Measurements from ENCODE around the gene SCN10A. TPM values are rescaled to one million over a fixed set of nuclear protein-coding genes. Genes with fewer than 3 reads are reported as not detected.

Gene SCN10A
- total RNA-seq, 1 experiment from 2014 or later = not detected

DNA sequence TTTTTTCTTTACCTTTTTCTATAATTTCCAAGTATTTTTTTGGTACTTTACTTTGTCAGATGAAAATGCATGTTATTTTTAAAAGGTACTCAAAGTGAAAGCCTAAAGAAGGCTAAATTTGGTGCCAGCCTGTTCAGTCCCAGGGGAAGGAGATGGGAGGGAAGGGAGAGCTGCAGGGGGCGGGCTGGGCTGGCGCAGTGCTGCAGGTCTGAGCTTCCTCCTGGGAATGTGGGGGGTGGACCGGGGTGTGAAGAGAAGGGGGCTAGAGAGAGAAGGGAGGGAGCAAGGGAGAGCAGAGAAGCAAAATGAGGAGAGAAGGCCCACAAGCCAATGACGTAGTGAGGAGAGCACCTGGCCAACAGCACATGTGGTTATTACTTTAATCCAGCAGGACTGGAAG is 95.6 kb downstream of the SCN10A start:
- DNase-seq (ENCODE audit: low read depth) = no peak

GRCh38 chr3:38717355-38718240 is 98.4 kb downstream of the SCN10A start:
- DNase-seq (ENCODE audit: low read depth) = no peak

- no peak for DNase-seq (ENCODE audit: low read depth)
These were observed 102.9 kb downstream of the SCN10A start for GRCh38 chr3:38713121-38713520.

GRCh38 chr3:38711321-38711720 is 104.7 kb downstream of the SCN10A start:
- DNase-seq (ENCODE audit: low read depth) = no peak

- no peak for DNase-seq (ENCODE audit: low read depth)
These were observed 108.3 kb downstream of the SCN10A start for GRCh38 chr3:38707730-38708129.

DNA sequence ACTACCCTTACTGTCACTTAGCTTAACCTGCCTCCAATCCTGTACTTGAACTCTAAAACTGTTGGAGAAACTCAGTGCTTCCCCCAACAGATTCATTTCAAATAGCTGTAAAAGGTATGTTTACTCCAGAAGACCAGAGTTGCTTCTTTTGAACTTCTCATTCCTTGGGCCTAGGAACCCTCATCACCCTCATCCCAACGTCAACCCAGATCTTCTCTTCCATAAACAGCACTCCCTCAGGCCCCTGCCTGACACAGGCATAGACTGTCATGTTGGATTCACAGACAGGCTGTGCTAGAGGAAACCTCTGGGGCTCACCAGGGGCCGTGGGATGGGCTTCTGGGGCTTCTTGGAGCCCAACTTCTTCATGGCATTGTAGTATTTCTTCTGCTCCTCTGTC is 109.1 kb downstream of the SCN10A start:
- DNase-seq (ENCODE audit: low read depth) = no peak

- no peak for DNase-seq (ENCODE audit: low read depth)
These were observed 113.8 kb downstream of the SCN10A start for GRCh38 chr3:38702231-38702630.

GRCh38 chr3:38698760-38699159 is 117.3 kb downstream of the SCN10A start:
- no peak for DNase-seq (ENCODE audit: low read depth)

DNA sequence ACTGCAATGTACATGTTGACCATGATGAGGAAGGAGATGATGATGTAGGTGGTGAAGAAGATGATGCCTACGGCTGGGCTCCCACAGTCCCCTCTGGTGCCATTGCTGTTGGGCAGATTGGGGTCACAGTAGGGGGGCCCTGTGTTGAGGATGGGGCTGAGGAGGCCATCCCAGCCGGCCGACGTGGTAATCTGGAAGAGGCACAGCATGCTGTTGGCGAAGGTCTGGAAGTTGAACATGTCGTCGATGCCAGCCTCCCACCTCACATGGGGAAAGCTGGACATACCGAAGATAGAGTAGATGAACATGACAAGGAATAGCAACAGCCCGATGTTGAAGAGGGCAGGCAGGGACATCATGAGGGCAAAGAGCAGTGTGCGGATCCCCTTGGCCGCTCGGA is 118.0 kb downstream of the SCN10A start:
- DNase-seq (ENCODE audit: low read depth) = no peak

DNA sequence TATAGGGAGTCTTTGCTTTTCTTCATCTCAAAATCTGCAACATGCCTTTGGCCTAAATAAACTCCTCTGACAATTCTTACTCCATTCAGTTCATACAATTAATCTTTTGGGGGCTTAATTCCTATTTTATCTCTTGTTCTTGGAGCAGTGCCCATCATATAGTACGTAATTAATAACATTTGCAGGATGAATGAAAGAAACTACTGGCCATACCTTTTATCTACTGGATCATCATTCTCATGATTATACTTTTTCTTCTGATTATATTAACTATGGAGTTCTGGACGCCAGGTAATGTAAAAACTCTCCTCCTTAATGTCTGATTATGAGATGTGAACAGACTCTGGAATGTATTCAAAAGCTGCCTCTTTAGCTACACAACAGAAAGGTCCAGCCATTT is 120.0 kb downstream of the SCN10A start:
- DNase-seq (ENCODE audit: low read depth) = no peak

DNA sequence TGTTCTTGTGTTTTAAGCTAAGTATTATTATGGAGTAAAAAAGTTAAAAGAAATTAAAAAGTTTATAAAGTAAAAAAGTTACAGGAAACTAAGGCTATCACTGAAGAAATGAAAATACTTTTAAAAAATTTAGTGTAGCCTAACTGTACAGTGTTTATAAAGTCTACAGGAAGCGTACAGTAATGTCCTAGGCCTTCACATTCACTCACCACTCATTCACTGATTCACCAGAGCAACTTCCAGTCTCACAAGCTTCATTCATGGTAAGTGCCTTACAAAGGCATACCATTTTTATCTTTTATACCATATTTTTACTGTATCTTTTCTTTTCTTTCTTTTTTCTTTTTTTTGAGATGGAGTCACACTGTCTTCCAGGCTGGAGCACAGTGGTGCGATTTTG is 125.8 kb downstream of the SCN10A start:
- no peak for DNase-seq (ENCODE audit: low read depth)

DNA sequence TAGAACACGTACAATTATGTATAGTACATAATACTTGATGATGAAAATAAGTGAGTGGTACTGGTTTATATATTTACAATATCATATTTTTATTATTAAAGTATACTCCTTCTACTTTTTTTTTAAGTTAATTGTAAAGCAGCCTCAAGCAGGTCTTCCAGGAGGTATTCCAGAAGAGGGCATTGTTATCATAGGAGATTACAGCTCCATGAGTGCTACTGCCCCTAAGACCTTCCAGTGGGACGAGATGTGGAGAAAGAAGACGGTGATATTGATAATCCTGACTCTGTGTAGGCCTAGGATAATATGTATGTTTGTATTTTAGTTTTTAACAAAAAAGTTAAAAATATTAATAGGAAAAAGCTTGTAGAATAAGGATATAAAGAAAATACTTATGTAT is 126.2 kb downstream of the SCN10A start:
- peak; percentile 7 for DNase-seq (ENCODE audit: low read depth)

GRCh38 chr3:38689346-38689745 is 126.7 kb downstream of the SCN10A start:
- DNase-seq (ENCODE audit: low read depth) = no peak

DNA sequence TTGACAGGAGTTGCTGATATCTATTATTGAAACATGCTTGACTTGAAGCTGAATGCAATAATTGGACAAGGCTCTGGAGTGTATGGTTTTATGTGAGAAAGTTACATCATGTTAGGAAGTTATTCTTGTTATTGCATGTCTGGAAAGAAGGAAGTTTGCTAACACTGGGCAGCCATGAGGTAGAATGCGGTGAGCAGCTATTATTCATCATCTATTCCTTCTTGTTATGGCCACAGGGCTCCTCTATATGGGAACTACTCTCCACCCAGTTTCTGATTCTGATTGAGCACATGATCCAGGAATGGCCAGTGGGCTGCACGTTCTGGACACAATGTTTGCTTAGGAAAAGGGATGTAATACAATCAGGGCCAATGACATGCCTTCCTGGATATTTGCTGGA is 128.7 kb downstream of the SCN10A start:
- no peak for DNase-seq (ENCODE audit: low read depth)

DNA sequence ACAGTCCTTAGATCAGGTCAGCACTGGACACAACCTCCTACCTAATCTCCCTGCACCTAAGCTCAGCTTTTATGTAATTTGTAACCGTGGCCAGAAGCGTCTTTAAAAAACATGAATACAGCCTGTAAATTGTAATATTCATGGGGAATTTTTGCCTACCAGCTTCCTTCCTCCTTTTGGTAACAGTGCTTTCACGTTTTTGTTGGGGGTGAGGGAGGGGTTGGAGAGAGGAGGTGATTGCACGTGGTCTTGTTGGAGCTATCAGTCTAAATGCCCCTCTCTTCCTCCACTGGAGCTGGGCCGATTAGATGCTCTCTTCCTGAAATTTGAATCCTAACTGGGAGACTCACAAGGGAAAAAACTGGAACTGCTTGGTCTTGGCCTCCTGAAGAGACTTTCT is 131.5 kb downstream of the SCN10A start:
- no peak for DNase-seq (ENCODE audit: low read depth)

- no peak for DNase-seq (ENCODE audit: low read depth)
These were observed 146.3 kb downstream of the SCN10A start for GRCh38 chr3:38669668-38670067.

DNA sequence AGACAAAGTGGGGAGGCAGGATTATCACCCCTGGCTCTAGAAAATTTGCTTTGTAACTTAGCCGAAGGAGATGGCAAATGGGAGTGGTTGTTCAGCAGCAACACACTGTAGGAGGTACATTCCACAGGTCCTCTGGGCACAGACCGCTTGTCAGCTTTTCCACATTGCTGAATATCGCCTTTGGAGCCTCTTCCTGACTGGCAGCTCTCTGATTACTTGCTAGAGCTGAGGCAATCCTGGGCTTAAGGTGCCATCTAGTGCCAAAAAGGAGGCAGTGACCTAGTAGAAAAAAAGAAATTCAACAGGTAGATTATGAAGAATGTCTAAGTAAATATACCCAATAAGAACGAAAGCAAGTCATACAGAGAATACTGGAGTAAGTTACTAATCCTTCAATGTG is 153.5 kb downstream of the SCN10A start:
- DNase-seq (ENCODE audit: low read depth) = peak; percentile 57

- no peak for DNase-seq (ENCODE audit: low read depth)
These were observed 157.2 kb downstream of the SCN10A start for GRCh38 chr3:38658841-38659240.

DNA sequence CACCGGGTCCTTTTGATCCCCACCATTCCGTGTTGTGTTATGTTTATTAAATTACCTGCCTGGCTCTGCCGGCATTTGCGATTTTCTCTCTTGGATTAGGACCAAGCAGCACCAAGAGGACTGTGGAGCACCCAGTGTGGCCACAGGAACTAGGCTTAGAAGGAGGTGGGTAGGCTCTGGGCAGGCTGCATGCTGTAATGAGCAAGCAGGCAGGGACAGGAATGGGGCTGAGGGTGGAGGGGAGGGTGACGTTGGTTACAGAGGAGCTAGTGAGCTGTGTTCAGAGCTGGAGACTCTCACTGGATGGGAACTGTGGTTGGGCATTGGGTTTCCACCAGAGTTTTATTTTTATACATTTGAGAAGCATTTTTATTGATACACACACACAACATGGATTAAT is 158.6 kb downstream of the SCN10A start:
- DNase-seq (ENCODE audit: low read depth) = no peak

DNA sequence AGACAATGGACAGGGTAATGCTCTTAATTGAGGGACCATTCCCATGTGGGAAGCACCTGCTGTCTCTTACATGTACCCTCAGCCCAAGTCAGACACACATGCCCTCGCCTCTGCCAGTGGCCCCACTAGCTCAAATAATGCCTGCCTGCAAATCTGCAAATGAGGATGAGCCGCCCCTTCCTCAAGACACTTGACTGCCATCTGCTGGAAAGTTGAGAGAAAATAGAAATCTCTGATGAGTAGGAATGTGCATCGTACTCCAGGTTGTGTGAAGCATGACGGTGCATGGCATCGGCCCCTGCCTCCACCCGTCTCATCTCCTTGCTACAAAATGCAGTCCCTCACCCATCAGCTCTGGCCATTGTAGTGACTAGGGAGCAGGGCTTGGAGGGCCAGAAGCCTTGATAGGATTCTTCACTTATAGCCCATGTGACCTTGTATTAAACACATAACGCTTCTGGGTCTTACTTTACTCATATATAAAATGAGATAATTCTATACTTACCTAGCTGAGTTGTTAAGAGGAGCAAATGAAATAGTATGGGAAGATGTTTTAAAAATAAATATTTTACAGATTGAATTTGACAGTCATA is 160.2 kb downstream of the SCN10A start:
- DNase-seq (ENCODE audit: low read depth) = peak; percentile 47

DNA sequence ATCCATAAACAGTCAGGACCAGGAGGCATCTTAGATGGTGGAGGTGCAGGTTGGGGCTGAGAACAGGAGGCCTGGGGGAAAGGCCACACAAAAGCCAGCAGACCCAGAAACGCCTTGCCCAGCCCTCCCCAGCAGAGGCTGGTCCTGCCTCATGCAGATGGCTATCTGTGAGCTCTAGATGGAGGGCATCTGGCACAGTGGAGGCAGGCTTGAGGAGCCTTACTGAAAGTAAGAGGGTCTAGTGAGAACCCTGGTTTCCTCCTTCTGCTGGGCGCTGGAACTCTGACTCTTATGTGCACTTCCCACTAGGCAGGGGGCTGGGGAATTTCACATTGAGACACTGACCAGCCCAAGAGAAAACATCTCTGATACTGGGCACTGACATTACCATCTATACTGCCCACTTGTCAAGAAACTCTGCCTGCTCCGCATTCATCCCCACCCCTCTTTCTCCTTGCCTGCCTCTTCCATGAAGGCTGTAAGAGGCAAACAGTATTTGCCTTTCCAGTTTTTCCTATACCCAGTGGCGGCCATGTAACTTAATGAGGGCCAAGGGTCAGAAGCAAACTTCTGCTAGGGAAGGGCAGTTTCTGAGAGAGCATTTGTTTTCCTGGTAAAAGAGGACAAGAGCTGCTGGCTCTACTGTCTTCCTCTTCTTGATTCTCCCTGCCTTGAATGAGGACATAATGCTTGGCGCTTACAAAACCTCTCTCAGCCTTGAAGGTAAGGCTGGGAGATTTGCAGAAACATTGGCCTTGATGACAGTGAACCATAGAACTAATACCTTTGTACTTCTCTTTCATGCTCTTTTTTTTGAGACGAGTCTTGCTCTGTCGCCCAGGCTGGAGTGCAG is 162.1 kb downstream of the SCN10A start:
- DNase-seq (ENCODE audit: low read depth) = no peak

- DNase-seq (ENCODE audit: low read depth) = no peak
These were observed 163.1 kb downstream of the SCN10A start for GRCh38 chr3:38652934-38653333.

Data from M059J (cell line).